Astrocyte of the spinal cord (primary cell): ENCODE results near the gene FGF22.

Experiments used
- DNase-seq: peaks from one replicate; pipeline ENCODE4 v3.0.0; 2011; ENCODE audit warnings: low read depth, low spot score
- H3K4me3 ChIP-seq: 2 replicates; pipeline ENCODE4 v1.5.1; 2011; ENCODE audit warnings: low read depth, mild to moderate bottlenecking, low read length, moderate library complexity
- in situ Hi-C: cut with HindIII; loops from 2 replicates; pipeline ENCODE4 v1.10.0; 2017; ENCODE audit warnings: low sequenced_read_pairs
- TF ChIP-seq, protein P1 (sequence below): IDR thresholded peaks from 2 replicates; pipeline ENCODE4 v1.5.1; 2012; ENCODE audit warnings: low read depth, mild to moderate bottlenecking, low read length, inconsistent platforms

FGF22 gene

DNA sequence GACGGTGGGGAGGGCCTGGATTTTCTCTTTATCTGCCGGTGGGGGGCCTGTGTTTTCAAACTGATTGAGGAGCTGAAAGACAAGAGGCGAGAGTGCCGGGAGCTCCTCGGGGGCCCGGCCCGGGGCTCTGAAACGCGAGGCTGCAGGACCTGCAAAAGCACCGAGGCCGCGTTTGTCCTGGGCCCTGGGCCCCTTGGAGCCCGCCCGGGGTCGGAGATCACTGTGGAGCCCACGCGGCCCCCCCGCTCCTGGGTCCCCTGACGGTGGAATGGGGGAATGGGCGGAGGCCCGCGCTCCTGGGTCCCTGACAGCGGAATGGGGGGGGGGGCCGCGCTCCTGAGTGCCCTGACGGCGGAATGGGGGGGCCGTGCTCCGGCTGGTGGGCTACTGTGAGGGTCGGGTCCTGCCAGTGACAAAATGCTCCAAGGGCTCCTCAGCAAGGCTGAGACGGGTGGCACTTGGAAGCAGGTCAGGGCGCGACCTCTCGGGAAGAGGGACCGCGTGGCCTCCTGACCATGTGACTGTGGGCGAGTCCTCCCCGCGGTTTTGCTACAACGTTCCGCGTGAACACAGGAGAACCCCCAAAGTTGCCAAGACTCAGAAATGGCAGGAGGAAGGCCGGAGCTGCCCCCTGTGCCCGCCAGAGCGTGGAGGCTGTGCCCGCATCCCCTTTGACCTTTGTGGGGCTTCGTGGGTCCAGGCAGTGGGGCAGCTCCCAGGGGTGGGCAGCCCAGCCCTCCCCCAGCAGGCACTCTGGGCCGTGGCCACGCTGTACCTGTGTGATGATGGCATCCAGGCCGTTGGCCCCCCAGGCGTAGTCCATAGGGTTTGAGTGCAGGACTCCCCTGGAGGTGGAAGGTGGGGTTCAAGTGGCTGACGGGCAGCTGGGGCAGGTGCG, 9.5 kb downstream of the FGF22 start:
- TF ChIP-seq, protein P1, sequence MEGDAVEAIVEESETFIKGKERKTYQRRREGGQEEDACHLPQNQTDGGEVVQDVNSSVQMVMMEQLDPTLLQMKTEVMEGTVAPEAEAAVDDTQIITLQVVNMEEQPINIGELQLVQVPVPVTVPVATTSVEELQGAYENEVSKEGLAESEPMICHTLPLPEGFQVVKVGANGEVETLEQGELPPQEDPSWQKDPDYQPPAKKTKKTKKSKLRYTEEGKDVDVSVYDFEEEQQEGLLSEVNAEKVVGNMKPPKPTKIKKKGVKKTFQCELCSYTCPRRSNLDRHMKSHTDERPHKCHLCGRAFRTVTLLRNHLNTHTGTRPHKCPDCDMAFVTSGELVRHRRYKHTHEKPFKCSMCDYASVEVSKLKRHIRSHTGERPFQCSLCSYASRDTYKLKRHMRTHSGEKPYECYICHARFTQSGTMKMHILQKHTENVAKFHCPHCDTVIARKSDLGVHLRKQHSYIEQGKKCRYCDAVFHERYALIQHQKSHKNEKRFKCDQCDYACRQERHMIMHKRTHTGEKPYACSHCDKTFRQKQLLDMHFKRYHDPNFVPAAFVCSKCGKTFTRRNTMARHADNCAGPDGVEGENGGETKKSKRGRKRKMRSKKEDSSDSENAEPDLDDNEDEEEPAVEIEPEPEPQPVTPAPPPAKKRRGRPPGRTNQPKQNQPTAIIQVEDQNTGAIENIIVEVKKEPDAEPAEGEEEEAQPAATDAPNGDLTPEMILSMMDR, result no peak
- DNase-seq, result no peak
- in situ Hi-C loops, result no loop called here
- no peak overlapping the region for H3K4me3 ChIP-seq

DNA sequence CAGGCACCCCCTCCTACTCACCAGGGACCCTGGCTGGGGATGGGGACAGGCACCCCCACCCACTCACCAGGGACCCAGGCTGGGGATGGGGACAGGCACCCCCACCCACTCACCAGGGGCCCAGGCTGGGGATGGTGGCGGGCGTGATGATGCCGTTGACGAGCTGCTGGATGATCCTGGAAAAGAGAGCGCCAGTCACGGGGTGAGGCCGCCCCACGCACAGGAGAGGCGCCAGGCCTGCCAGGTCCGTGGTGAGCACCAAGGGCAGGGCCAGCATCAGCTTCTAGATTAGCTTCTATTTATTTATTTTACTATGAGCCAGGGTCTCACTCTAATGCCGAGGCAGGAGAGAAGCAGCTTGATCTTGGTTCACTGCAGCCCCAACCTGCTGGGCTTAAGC, 10.4 kb downstream of the FGF22 start:
- H3K4me3 ChIP-seq, result no peak overlapping the region
- DNase-seq, result no peak
- TF ChIP-seq, protein P1, result no peak
- in situ Hi-C loops, result no loop called here

DNA sequence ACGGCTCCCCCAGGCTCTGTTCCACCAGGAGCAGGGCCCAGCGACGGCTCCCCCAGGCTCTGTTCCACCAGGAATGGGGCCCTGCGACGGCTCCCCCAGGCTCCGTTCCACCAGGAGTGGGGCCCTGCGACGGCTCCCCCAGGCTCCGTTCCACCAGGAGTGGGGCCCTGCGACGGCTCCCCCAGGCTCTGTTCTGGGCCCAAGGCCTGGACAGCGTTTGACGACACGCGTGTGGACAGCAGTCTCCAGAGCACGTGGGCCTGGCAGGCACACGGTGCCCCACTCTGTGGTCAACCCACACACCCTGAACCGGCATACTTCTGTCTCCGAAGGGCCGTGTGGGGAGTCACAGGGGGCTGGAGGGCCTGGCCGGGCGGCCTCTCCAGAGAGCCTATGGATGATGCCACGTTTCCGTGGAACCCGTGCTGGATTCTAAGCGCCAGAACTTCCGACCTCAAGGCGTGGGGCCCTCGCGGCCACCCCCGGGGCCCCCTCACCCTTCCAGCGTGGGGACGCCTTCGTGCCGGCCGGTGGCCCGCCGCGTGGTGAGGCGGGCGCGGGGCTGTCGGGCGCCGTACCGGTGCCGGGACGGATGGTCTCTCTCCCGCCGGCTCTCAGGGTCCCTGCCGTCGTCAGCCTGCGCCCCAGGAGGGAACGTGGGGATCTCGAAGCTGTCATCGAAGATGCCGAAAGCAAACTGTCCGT, 11.6 kb downstream of the FGF22 start:
- in situ Hi-C loops, result no loop called here
- no peak overlapping the region for H3K4me3 ChIP-seq
- DNase-seq, result no peak
- TF ChIP-seq, protein P1, result no peak

DNA sequence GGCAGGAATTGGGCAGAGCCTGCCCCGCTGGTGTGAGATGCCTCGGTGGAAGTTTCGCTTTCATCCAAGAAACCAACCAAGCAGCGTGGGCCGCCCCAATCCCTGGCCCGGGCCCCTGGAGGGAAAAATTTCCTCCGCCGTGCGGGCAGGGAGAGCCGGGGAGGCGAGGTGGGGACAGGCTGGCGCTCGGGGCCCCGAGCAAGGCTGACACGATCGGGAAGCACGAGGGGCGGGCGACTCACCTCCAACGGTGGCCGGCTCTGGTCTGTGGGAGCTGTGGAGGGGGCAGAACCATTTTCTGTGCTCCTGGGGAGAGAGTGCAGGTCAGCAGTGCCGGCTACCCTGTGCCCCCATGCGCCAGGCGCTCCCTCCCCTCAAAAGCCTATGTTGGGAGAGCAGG, 12.3 kb downstream of the FGF22 start:
- no peak for DNase-seq
- in situ Hi-C loops, result no loop called here
- no peak overlapping the region for H3K4me3 ChIP-seq
- TF ChIP-seq, protein P1, result no peak

DNA sequence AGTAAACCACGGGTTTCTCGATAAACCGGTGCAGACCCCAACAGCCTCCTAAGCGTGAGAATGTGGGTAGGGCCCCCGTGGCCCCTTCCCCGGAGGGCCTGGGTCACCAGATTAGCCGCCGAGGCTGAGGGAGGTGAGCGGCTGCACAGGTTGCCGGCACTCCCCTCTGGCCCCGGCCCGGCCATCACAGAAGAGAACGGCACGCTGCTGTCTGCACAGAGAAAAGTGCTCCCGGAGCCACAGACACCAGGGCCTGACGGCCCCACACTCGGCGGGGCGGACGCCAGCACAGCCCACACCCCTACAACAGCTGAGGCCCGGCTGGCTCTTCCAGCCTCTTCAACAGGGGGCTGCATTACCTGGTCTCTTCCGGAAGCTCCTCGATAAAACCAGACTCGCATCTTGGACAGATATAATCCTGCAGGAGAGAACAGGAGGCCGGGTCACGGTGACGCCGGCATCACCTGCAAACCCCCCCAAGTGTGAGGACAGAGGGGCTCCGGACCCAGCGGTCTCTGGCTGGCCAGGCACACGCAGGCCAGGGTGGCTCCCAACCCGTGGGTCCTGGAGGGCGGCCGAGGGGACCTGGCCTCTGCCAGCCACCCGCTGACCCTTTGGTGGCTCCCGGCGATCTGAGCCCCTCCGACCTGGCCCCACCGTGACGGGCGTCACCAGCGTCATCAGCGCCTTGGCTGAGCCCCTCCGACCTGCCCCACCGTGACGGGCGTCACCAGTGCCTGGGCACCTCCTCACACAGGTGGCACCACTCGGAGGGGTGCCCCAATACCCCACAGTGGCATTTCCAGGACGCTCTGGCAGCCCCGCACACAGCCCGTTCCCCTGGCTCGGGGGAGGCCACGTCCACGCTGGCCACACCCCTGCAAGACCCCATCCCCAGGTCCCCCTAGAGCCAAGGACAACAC, 13.0 kb downstream of the FGF22 start:
- no peak for DNase-seq
- no peak overlapping the region for H3K4me3 ChIP-seq
- TF ChIP-seq, protein P1, result no peak
- in situ Hi-C loops, result no loop called here

DNA sequence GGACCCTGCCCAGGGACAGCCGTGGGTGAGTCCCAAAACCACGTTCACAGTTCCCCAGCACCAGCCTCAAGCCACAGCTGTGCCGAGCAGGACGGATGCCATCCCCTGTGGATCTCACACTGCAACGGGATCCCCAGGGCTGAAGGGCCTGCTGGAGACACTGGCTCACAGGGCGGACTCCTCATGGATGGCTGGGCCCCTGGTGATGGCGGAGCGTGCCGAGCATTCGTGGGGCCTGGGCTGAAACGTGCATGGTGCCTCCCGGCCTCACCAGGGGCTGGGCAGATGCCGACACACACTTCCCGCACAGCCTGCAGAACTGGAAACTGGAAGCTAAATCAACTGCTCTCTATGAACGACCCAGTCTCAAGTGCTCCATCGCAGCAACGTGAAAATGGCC, 13.7 kb downstream of the FGF22 start:
- no peak for DNase-seq
- in situ Hi-C loops, result no loop called here
- TF ChIP-seq, protein P1, result no peak
- no peak overlapping the region for H3K4me3 ChIP-seq
